GM23338 (cell line): ENCODE measurements around the gene MAGEA4.

Experiments used
- CREB1 ChIP-seq: fragments of 250-450 bp; sonication (Bioruptor Pico); IDR thresholded peaks from 2 replicates; pipeline ENCODE4 v1.5.0; 2020; ENCODE audit warnings: low read depth, mild to moderate bottlenecking, moderate library complexity
- CTCF ChIP-seq, 2 experiments: fragments of 200-600 bp in 1 of 2; sonication (generic) in 1 of 2; conservative IDR thresholded peaks; 2 replicates each; pipeline versions ENCODE4 v1.5.1 to v1.6.1; 2016 to 2017; ENCODE audit warnings: antibody characterized with exemption in 2 of 2, low read depth in 2 of 2, mild to moderate bottlenecking in 2 of 2, moderate library complexity in 1 of 2
- ETS1 ChIP-seq: IDR thresholded peaks from 2 replicates; pipeline ENCODE4 v1.6.1; 2016; ENCODE audit warnings: antibody characterized with exemption
- EZH2 ChIP-seq: fragments of 200-600 bp; sonication (generic); IDR thresholded peaks from one replicate; pipeline ENCODE4 v1.8.0; 2017; ENCODE audit warnings: antibody characterized with exemption, mild to moderate bottlenecking, low read depth; ENCODE audit not compliant: unreplicated experiment
- JUNB ChIP-seq: IDR thresholded peaks from one replicate; pipeline ENCODE4 v1.6.1; 2016; ENCODE audit warnings: antibody characterized with exemption; ENCODE audit not compliant: unreplicated experiment
- POLR2AphosphoS5 ChIP-seq: IDR thresholded peaks from 2 replicates; pipeline ENCODE4 v1.6.1; 2016; ENCODE audit warnings: antibody characterized with exemption, low read depth
- REST ChIP-seq: IDR thresholded peaks from one replicate; pipeline ENCODE4 v1.6.1; 2018; ENCODE audit warnings: antibody characterized with exemption; ENCODE audit not compliant: unreplicated experiment
- ZNF331 ChIP-seq: fragments of 250-450 bp; sonication (Bioruptor Pico); IDR thresholded peaks from 2 replicates; pipeline ENCODE4 v1.5.0; 2020; ENCODE audit warnings: low read depth, mild to moderate bottlenecking, moderate library complexity

- TF ChIP-seq CTCF (conservative IDR thresholded peaks at IDR 0.05; ENCODE audit: low read depth in 2 of 2) (no peak), POLR2AphosphoS5 (no peak), CREB1 (no peak), JUNB (no peak), ZNF331 (CRISPR knock-in tag) (no peak), EZH2 (no peak), ETS1 (no peak), REST (no peak)
Observed at GRCh38 chrX:151871244-151871643, 41.4 kb upstream of the MAGEA4 start.
